Uterus (tissue), 2 donors: ENCODE measurements around the gene HMGCS2.

Experiments
- CTCF ChIP-seq, 4 experiments: fragments of 200-600 bp in 2 of 4; fragments of 450-650 bp in 2 of 4; sonication (generic) in 2 of 4; IDR thresholded peaks; one replicate each; pipeline ENCODE4 v1.5.1; 2016 to 2019; ENCODE audit warnings: antibody characterized with exemption in 4 of 4, mild to moderate bottlenecking in 2 of 4, moderate library complexity in 1 of 4
- POLR2A ChIP-seq, 2 donors: fragments of 450-650 bp; IDR thresholded peaks; one replicate each; pipeline ENCODE4 v1.6.1; 2016; ENCODE audit warnings: antibody characterized with exemption in 2 of 2, mild to moderate bottlenecking in 1 of 2, moderate library complexity in 1 of 2

GRCh38 chr1:119768778-119769177 lies at the start of gene HMGCS2:
- TF ChIP-seq CTCF (IDR thresholded peaks at IDR 0.05) (no peak), POLR2A (IDR thresholded peaks at IDR 0.05) (no peak)
